CD4-positive, CD25-positive, alpha-beta regulatory T cell (primary cell): Measurements from ENCODE around the gene IL17B. TPM values are rescaled to one million over a fixed set of nuclear protein-coding genes. Genes with fewer than 3 reads are reported as not detected.
"Not testable (repeated sequence)": the region's sequence is repeated elsewhere in the genome, so short reads cannot be mapped to it uniquely, and the experiment has no call there.

Source experiments
- ATAC-seq, 2 donors: fragments of 150-1000 bp; cut with Tn5 transposase; one replicate each; pipeline ENCODE4 v1.10.0; 2021; ENCODE audit warnings: low read depth in 2 of 2, moderate number of reproducible peaks in 2 of 2, moderate library complexity in 1 of 2
- DNase-seq, 3 donors: peaks; one replicate each; pipeline versions ENCODE4 v3.0.0 to v3.0.0-alpha.2; 2012 to 2022; ENCODE audit warnings: mixed read lengths in 1 of 3
- H3K27ac ChIP-seq: one replicate; pipeline ENCODE4 v1.7.0; 2013; ENCODE audit warnings: mild to moderate bottlenecking, low read length; ENCODE audit not compliant: insufficient read depth, poor library complexity, severe bottlenecking
- H3K27me3 ChIP-seq: one replicate; pipeline ENCODE4 v1.7.0; 2013; ENCODE audit warnings: low read length; ENCODE audit not compliant: control insufficient read depth, insufficient read depth
- H3K36me3 ChIP-seq: one replicate; pipeline ENCODE4 v1.7.0; 2013; ENCODE audit warnings: mild to moderate bottlenecking, low read length, moderate library complexity; ENCODE audit not compliant: control insufficient read depth, insufficient read depth
- H3K4me1 ChIP-seq: 2 replicates; pipeline ENCODE4 v1.7.0; 2013; ENCODE audit warnings: mild to moderate bottlenecking, low read length; ENCODE audit not compliant: insufficient read depth, control insufficient read depth, poor library complexity, severe bottlenecking
- H3K4me3 ChIP-seq: one replicate; pipeline ENCODE4 v1.7.0; 2013; ENCODE audit warnings: low read depth, mild to moderate bottlenecking, low read length, moderate library complexity
- H3K9me3 ChIP-seq, 2 experiments: 1 replicate in 1 of 2; 2 replicates in 1 of 2; pipeline ENCODE4 v1.7.0; 2013; ENCODE audit warnings: low read length in 2 of 2, mild to moderate bottlenecking in 1 of 2, moderate library complexity in 1 of 2; ENCODE audit not compliant: control insufficient read depth in 2 of 2
- H3K27ac Mint-ChIP-seq, 3 donors: one replicate each; pipeline ENCODE4 v1.8.0; 2020 to 2022; ENCODE audit warnings: mild to moderate bottlenecking in 3 of 3, mixed read lengths in 3 of 3, moderate library complexity in 2 of 3
- H3K27me3 Mint-ChIP-seq: one replicate; pipeline ENCODE4 v1.8.0; 2022; ENCODE audit warnings: mild to moderate bottlenecking, mixed read lengths
- H3K36me3 Mint-ChIP-seq: one replicate; pipeline ENCODE4 v1.8.0; 2020; ENCODE audit warnings: mixed read lengths
- H3K4me1 Mint-ChIP-seq, 4 donors: one replicate each; pipeline ENCODE4 v1.8.0; 2020 to 2022; ENCODE audit warnings: mixed read lengths in 4 of 4, mild to moderate bottlenecking in 1 of 4
- H3K4me3 Mint-ChIP-seq, 4 donors: one replicate each; pipeline ENCODE4 v1.8.0; 2020 to 2022; ENCODE audit warnings: mild to moderate bottlenecking in 4 of 4, mixed read lengths in 4 of 4, moderate library complexity in 3 of 4
- H3K9me3 Mint-ChIP-seq, 7 donors: one replicate each; pipeline ENCODE4 v1.8.0; 2020 to 2022; ENCODE audit warnings: mixed read lengths in 7 of 7, mild to moderate bottlenecking in 3 of 7, moderate library complexity in 2 of 7
- polyA plus RNA-seq, 4 donors: library from polyadenylated mRNA; unstranded; fragments of 300-500 nt; fragmentation: Illumina TruSeq; gene quantifications; one replicate each; pipeline ENCODE4 v1.2.3, GENCODE V29; 2021
- total RNA-seq: library from RNA; stranded (reverse); gene quantifications from one replicate; pipeline ENCODE4 v1.2.3, GENCODE V29; 2022

The IL17B gene
- total and polyA plus RNA-seq, 5 donors from 2014 or later, result not detected

DNA sequence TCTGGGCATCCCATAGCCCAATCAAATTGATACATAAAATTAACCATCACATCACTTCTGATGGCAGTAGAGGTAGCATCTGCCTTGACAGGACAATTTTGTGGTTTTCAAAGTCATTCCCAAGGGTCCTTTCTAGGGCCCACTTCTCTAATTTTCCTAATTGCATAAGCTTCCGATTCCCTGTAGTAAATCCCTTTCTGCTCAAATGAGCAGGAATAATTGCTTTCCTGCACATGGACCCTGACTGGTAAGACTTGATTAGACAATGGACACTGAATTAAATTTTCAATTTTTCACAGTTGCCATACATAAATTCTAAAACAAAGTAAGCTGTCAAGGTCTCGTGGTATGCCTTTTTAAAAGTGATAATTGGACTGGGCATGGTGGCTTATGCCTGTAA is 22.0 kb upstream of the IL17B start:
- H3K4me3 ChIP-seq, result no peak overlapping the region
- no peaks in the 10 kb centered on the region for H3K4me1 Mint-ChIP-seq
- H3K9me3 ChIP-seq, result no peaks in the 10 kb centered on the region
- no peaks in the 10 kb centered on the region for H3K4me1 ChIP-seq
- H3K36me3 ChIP-seq, result no peaks in the 10 kb centered on the region
- H3K36me3 Mint-ChIP-seq, result no peaks in the 10 kb centered on the region
- H3K27me3 Mint-ChIP-seq, result peaks cover 12% of the 10 kb centered on the region
- no peaks in the 10 kb centered on the region for H3K27me3 ChIP-seq
- H3K4me3 Mint-ChIP-seq, result no peak overlapping the region
- no peaks in the 10 kb centered on the region for H3K9me3 Mint-ChIP-seq
- no peak overlapping the region for H3K27ac ChIP-seq
- H3K27ac Mint-ChIP-seq, result no peak overlapping the region
- no peak for DNase-seq
- no peak for ATAC-seq

GRCh38 chr5:149400304-149400703 is 21.2 kb upstream of the IL17B start:
- Histone ChIP-seq H3K4me3 (no peak overlapping the region), H3K9me3 (no peaks in the 10 kb centered on the region), H3K4me1 (no peaks in the 10 kb centered on the region), H3K27ac (no peak overlapping the region), H3K36me3 (no peaks in the 10 kb centered on the region), H3K27me3 (no peaks in the 10 kb centered on the region)
- no peaks in the 10 kb centered on the region for H3K9me3 Mint-ChIP-seq
- DNase-seq, result no peak
- no peak for ATAC-seq
- peaks cover 12% of the 10 kb centered on the region for H3K27me3 Mint-ChIP-seq
- no peak overlapping the region for H3K27ac Mint-ChIP-seq
- no peaks in the 10 kb centered on the region for H3K4me1 Mint-ChIP-seq
- H3K36me3 Mint-ChIP-seq, result no peaks in the 10 kb centered on the region
- H3K4me3 Mint-ChIP-seq, result no peak overlapping the region

- no peaks in the 10 kb centered on the region for H3K9me3 ChIP-seq
- Mint-ChIP-seq H3K36me3 (no peaks in the 10 kb centered on the region), H3K9me3 (no peaks in the 10 kb centered on the region), H3K4me1 (no peaks in the 10 kb centered on the region), H3K4me3 (no peak overlapping the region), H3K27me3 (peaks cover 12% of the 10 kb centered on the region), H3K27ac (no peak overlapping the region)
- no peak for ATAC-seq
- no peak overlapping the region for H3K4me3 ChIP-seq
- H3K4me1 ChIP-seq, result no peaks in the 10 kb centered on the region
- DNase-seq, result no peak
- H3K27me3 ChIP-seq, result no peaks in the 10 kb centered on the region
- no peaks in the 10 kb centered on the region for H3K36me3 ChIP-seq
- H3K27ac ChIP-seq, result no peak overlapping the region
These were observed 20.7 kb upstream of the IL17B start for GRCh38 chr5:149399775-149400174.

DNA sequence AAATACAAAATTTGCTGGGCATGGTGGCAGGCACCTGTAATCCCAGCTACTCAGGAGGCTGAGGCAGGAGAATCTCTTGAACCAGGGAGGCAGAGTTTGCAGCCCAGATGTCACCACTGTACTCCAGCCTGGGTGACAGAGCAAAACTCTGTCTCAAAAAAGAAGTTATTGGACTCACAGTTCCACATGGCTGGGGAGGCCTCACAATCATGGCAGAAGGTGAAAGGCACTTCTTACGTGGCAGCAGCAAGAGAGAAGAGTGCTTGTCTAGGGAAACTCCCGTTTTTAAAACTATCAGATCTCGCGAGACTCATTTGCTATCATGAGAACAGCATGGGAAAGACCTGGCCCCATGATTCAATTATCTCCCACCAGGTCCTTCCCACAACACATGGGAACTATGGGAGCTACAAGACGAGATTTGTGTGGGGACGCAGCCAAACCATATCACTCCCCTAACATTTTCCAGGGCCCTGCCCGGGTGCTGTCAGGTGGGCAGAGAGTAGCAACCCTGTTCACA is 19.7 kb upstream of the IL17B start:
- not testable (repeated sequence) for H3K27me3 ChIP-seq, H3K9me3 ChIP-seq, H3K27ac ChIP-seq, H3K9me3 Mint-ChIP-seq, H3K36me3 ChIP-seq, DNase-seq, ATAC-seq, H3K4me1 ChIP-seq, H3K36me3 Mint-ChIP-seq, H3K4me3 Mint-ChIP-seq, H3K4me1 Mint-ChIP-seq, H3K27ac Mint-ChIP-seq, H3K4me3 ChIP-seq
- H3K27me3 Mint-ChIP-seq, result peaks cover 12% of the 10 kb centered on the region

- Histone ChIP-seq H3K4me1 (no peaks in the 10 kb centered on the region), H3K27ac (no peak overlapping the region), H3K27me3 (no peaks in the 10 kb centered on the region), H3K9me3 (no peaks in the 10 kb centered on the region), H3K36me3 (no peaks in the 10 kb centered on the region), H3K4me3 (no peak overlapping the region)
- no peaks in the 10 kb centered on the region for H3K36me3 Mint-ChIP-seq
- peaks cover 17% of the 10 kb centered on the region for H3K27me3 Mint-ChIP-seq
- H3K4me3 Mint-ChIP-seq, result no peak overlapping the region
- DNase-seq, result no peak
- H3K4me1 Mint-ChIP-seq, result no peaks in the 10 kb centered on the region
- no peak for ATAC-seq
- H3K9me3 Mint-ChIP-seq, result no peaks in the 10 kb centered on the region
- no peak overlapping the region for H3K27ac Mint-ChIP-seq
These were observed 18.4 kb upstream of the IL17B start for GRCh38 chr5:149397530-149397929.

DNA sequence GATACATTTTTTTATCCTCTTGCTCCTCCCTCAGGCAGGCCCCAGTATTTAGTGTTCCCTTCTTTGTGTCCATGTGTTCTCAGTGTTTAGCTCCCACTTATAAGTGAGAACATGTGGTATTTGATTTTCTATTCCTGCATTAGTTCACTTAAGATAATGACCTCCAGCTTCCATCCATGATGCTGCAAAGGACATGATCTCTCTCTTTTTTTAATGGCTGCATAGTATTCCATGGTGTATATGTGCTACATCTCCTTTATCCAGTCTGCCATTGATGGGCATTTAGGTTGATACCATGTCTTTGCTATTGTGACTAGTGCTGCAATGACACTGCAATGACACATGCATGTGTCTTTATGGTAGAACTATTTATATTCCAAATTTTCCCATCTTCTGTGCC is 15.9 kb upstream of the IL17B start:
- not testable (repeated sequence) for H3K4me3 Mint-ChIP-seq, H3K4me1 ChIP-seq, H3K9me3 ChIP-seq, DNase-seq, H3K9me3 Mint-ChIP-seq, H3K27me3 ChIP-seq, H3K27ac ChIP-seq, ATAC-seq, H3K36me3 Mint-ChIP-seq, H3K36me3 ChIP-seq, H3K4me1 Mint-ChIP-seq, H3K4me3 ChIP-seq
- Mint-ChIP-seq H3K27ac (peak overlapping the region in 1 of 3 donors; percentile 58), H3K27me3 (peaks cover 17% of the 10 kb centered on the region)

DNA sequence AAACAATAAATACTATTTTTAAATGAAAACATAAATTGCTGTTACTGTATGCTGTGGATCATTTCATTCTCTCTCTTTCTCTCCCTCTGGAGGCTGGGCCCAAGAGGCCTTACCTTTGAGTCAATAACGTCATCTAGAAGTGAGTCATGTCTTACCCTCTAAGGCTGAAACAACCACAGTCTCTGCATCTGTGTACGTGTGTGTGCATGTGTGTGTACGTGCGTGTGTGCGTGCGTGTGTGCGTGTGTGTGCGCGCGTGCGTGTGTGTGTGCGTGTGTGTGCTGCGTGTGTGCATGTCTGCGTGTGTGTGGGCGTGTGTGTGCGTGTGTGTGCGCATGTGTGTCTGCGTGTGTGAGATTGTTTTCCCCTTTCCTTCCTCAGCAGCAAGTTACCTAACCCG is 13.6 kb upstream of the IL17B start:
- Histone ChIP-seq H3K9me3 (no peaks in the 10 kb centered on the region), H3K36me3 (no peaks in the 10 kb centered on the region), H3K27ac (no peak overlapping the region), H3K4me1 (no peaks in the 10 kb centered on the region), H3K27me3 (no peaks in the 10 kb centered on the region), H3K4me3 (no peak overlapping the region)
- H3K27me3 Mint-ChIP-seq, result peaks cover 9% of the 10 kb centered on the region
- H3K4me1 Mint-ChIP-seq, result no peaks in the 10 kb centered on the region
- H3K27ac Mint-ChIP-seq, result no peak overlapping the region
- H3K36me3 Mint-ChIP-seq, result no peaks in the 10 kb centered on the region
- no peak for ATAC-seq
- H3K4me3 Mint-ChIP-seq, result no peak overlapping the region
- DNase-seq, result no peak
- H3K9me3 Mint-ChIP-seq, result peaks cover 0 to 3% (median 0%) of the 10 kb centered on the region in 7 donors

- Histone ChIP-seq H3K4me1 (no peaks in the 10 kb centered on the region), H3K4me3 (no peak overlapping the region), H3K36me3 (no peaks in the 10 kb centered on the region), H3K27me3 (no peaks in the 10 kb centered on the region), H3K27ac (no peak overlapping the region), H3K9me3 (no peaks in the 10 kb centered on the region)
- peaks cover 4% of the 10 kb centered on the region for H3K27me3 Mint-ChIP-seq
- H3K36me3 Mint-ChIP-seq, result no peaks in the 10 kb centered on the region
- no peak for ATAC-seq
- no peaks in the 10 kb centered on the region for H3K4me1 Mint-ChIP-seq
- DNase-seq, result no peak
- no peak overlapping the region for H3K4me3 Mint-ChIP-seq
- peaks cover 0 to 3% (median 0%) of the 10 kb centered on the region in 7 donors for H3K9me3 Mint-ChIP-seq
- H3K27ac Mint-ChIP-seq, result no peak overlapping the region
These were observed 12.4 kb upstream of the IL17B start for GRCh38 chr5:149391524-149391923.
